RWPE1 (cell line): ENCODE measurements around the gene SAT2.
"Not testable (repeated sequence)": the region's sequence is repeated elsewhere in the genome, so short reads cannot be mapped to it uniquely, and the experiment has no call there.

Experiments
- CTCF ChIA-PET: fragments of 350-600 bp; sonication (Branson Sonifier 250); formaldehyde crosslinking; extraction: SDS; loops from one replicate; lab custom pipeline; 2021; lab: Yijun Ruan, JAX
- POLR2A ChIA-PET: fragments of 400-600 bp; formaldehyde crosslinking; extraction: SDS; loops from one replicate; lab custom pipeline; 2020; ENCODE audit warnings: antibody characterized with exemption; ENCODE audit not compliant: low non-redundant PET; lab: Yijun Ruan, JAX
- DNase-seq: peaks from one replicate; pipeline ENCODE4 v3.0.0; 2012; ENCODE audit warnings: low spot score
- H3K27ac ChIP-seq: fragments of 450-650 bp; 2 replicates; pipeline ENCODE4 v1.5.1; 2017
- TF ChIP-seq, protein P1 (sequence below): fragments of 450-650 bp; conservative IDR thresholded peaks from 2 replicates; pipeline ENCODE4 v1.5.1; 2017; ENCODE audit warnings: low read depth, mild to moderate bottlenecking

Gene SAT2

DNA sequence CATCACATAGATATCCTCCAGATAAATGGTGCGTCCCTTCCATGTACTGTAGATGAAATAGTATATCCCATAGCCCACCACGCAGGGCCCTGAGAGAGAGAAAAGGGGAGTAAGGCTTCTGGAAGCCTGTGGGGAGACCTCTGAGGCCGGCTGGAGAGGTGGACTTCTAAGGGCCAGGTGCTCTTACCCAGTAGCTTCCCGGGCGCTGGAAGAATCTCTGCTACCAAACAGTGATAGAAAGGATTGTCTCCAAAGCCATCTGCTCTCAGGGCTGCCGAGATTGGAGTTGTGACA lies 718 bp downstream of the SAT2 start:
- peak overlapping the region; percentile 77 for H3K27ac ChIP-seq
- POLR2A ChIA-PET, result no interaction called here
- CTCF ChIA-PET, result interaction anchor here (0.5 to 0.9 kb wide), 2 partner anchors 12 to 38 kb away, joined by 3 to 4 read pairs; no protein-coding TSS in a partner anchor
- no peak for DNase-seq
- TF ChIP-seq, protein P1, sequence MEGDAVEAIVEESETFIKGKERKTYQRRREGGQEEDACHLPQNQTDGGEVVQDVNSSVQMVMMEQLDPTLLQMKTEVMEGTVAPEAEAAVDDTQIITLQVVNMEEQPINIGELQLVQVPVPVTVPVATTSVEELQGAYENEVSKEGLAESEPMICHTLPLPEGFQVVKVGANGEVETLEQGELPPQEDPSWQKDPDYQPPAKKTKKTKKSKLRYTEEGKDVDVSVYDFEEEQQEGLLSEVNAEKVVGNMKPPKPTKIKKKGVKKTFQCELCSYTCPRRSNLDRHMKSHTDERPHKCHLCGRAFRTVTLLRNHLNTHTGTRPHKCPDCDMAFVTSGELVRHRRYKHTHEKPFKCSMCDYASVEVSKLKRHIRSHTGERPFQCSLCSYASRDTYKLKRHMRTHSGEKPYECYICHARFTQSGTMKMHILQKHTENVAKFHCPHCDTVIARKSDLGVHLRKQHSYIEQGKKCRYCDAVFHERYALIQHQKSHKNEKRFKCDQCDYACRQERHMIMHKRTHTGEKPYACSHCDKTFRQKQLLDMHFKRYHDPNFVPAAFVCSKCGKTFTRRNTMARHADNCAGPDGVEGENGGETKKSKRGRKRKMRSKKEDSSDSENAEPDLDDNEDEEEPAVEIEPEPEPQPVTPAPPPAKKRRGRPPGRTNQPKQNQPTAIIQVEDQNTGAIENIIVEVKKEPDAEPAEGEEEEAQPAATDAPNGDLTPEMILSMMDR, result no peak

DNA sequence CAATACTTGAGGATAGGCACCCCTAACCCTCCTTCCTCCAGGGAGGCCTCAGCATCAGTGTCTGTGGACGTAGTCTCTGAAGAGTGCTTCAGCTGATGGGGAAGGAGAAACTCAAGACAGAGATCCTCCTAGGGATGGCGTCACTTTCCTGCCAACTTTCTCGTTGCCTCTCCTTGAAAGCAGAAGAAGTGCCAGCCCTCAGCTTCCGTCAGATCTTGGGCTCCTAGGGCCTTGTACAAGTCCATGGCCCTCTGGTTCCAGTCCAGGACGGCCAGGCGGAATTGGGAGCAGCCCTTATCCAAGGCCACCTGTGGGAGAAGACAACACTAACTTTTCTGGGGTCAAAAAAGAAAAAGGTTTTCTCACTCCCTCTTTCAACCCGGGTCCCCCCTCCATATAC lies 1.3 kb downstream of the SAT2 start:
- TF ChIP-seq, protein P1, result no peak
- no peak for DNase-seq
- 0 out of 2 replicates have a peak overlapping the region, but pooled peaks have one; percentile 77 for H3K27ac ChIP-seq
- CTCF ChIA-PET, result interaction anchor here (0.5 to 0.9 kb wide), 2 partner anchors 11 to 37 kb away, joined by 3 to 4 read pairs; no protein-coding TSS in a partner anchor
- POLR2A ChIA-PET, result interaction anchor here (0.7 kb wide), 1 partner anchor 605 kb away, joined by 5 read pairs; no protein-coding TSS in a partner anchor

DNA sequence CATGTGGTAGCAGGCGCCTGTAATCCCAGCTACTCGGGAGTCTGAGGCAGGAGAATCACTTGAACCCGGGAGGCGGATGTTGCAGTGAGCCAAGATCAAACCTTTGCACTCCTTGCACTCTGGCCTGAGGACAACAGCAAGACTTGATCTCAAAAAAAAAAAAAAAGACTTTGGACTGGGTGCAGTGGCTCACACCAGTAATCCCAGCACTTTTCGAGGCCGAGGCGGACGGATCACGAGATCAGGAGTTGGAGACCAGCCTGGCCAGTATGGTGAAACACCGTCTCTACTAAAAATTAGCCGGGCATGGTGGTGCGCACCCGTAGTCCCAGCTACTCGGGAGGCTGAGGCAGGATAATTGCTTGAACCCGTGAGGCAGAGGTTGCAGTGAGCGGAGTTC lies 1.9 kb downstream of the SAT2 start:
- POLR2A ChIA-PET, result interaction anchor here (0.7 kb wide), 1 partner anchor 605 kb away, joined by 5 read pairs; no protein-coding TSS in a partner anchor
- H3K27ac ChIP-seq, DNase-seq, CTCF ChIA-PET: not testable (repeated sequence)

DNA sequence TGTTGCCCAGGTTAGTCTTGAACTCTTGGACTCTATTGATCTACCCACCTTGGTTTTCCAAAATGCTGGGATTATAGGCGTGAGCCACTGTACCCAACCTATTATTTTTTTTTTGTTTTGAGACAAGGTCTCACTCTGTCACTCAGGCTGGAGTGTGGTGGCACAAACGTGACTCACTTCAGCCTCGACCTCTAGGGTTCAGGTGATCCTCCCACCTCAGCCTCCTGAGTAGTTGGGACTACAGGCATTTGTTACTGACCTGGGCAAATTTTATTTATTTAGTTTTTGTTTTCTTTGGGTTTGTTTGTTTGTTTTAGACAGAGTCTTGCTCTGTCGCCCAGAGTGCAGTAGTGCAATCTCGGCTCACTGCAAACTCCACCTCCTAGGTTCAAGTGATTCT lies 4.0 kb downstream of the SAT2 start:
- DNase-seq, result no peak
- ChIA-PET CTCF (interaction anchor here (0.6 to 1.0 kb wide), 4 partner anchors 9 to 34 kb away, joined by 4 to 6 read pairs (median 4); no protein-coding TSS in a partner anchor), POLR2A (no interaction called here)
- TF ChIP-seq, protein P1, result no peak
- H3K27ac ChIP-seq, result no peak overlapping the region

DNA sequence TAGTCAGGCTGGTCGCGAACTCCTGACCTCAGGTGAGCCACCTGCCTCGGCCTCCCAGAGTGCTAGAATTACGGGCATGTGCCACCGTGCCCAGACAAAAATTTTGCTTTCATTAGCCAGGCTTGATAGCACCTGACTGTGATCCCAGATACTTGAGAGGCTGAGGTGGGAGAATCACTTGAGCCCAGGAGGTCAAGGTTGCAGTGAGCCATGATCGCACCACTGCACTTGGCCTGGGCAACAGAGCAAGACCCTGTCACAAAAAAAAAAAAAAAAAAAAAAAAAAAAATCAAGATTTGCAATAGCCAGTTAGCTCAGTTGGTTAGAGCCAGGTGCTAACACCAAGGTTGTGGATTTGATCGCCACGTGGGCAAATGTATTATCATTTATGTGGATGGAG lies 6.8 kb downstream of the SAT2 start:
- no peak overlapping the region for H3K27ac ChIP-seq
- CTCF ChIA-PET, result interaction anchor here (0.7 to 1.6 kb wide), 3 partner anchors 12 to 215 kb away, joined by 3 to 6 read pairs (median 3); no protein-coding TSS in a partner anchor
- TF ChIP-seq, protein P1, result no peak
- no peak for DNase-seq
- POLR2A ChIA-PET, result interaction anchor here (0.6 kb wide), 1 partner anchor 54 kb away, joined by 3 read pairs; no protein-coding TSS in a partner anchor

DNA sequence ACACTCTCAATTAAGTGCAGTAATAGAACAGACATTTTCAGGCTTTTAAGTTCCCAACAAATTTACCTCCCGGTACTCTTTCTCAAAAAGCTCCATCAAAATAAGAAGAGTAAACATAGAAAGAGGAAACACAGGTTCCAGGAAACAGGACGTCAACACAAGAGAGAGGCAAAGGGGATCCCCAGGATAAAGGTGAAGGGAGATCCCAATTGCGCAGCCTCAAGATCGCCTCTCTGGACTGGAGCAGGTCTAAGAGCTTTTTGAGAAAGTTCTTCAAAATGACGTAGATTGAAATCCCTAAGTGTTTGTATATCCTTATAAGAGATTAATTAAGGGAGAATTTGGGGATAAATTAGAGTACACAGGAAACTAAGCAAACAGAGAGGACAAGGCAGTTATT lies 9.0 kb downstream of the SAT2 start:
- no peak overlapping the region for H3K27ac ChIP-seq
- no peak for DNase-seq
- TF ChIP-seq, protein P1, result no peak
- ChIA-PET POLR2A (no interaction called here), CTCF (no interaction called here)

DNA sequence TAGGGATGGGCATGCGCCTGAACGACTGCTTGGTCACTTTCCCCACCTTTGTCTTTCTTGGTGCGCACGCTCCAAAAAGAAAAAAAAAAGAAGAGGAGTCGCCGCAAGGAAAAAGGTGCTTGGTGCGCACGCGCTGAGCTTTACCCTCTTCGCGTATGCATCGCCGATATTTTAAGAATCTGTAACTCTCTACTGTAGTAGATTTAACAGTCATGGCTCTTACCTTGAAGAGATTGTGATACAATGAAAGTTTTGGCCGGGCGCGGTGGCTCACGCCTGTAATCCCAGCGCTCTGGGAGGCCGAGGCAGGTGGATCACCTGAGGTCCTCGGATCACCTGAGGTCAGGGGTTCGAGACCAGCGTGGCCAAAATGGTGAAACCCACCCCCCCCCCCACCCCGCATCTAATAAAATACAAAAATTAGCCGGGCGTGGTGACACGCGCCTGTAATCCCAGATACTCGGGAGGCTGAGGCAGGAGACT lies 12.3 kb downstream of the SAT2 start:
- no peak for DNase-seq
- TF ChIP-seq, protein P1, result no peak
- ChIA-PET CTCF (interaction anchor here (0.6 to 1.6 kb wide), 8 partner anchors 11 to 356 kb away, joined by 3 to 9 read pairs (median 4); partner anchors contain the start of gene TP53), POLR2A (interaction anchor here (0.6 to 0.7 kb wide), 2 partner anchors 13 to 70 kb away, joined by 3 to 5 read pairs; partner anchors contain the start of gene SAT2)
- H3K27ac ChIP-seq, result peak overlapping the region; percentile 96
